NCI-H1092 treated with DMSO at 0.1 percent for 48 hours (cell line): Measurements from ENCODE around the gene KIF1A.

Source experiments
- DNase-seq: peaks from one replicate; lab custom pipeline; 2025; lab: John Stamatoyannopoulos, UW

KIF1A gene

GRCh38 chr2:240735476-240735875, 84.5 kb downstream of the KIF1A start:
- no peak for DNase-seq

- no peak for DNase-seq
Observed at GRCh38 chr2:240734756-240735155, 85.3 kb downstream of the KIF1A start.

DNA sequence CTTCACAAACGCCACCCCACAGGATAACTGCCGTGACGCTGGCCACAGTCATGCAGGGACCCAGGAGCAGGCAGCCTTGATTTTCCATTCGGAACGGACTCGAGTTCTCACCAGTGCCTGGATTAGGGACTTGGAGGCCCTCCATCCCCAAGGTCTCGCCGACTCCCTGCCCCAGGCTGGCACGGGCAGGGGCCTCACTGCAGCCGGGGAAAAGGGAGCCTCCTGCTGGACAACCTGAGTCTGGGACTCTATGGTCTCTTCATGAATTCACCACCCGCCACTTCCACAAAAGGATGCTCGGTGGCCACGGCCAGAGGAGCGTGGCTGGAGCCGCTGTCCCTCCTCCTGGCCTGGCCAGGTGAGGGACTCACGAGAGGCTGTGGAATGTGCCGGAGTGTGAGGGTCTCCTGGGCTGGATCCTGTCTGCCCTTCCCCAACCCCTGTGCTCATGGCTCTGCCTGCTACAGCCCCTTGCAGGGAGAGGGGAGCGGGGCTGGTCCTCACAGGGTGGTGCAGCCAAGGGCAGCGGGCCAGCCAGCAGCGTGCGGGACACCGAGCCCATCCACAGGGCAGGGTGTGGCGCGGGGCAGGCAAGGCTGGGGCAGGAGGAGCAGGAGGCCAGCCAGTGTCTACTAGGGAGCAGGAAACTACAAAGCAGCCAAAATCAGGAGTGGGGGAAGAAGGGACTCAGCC, 86.1 kb downstream of the KIF1A start:
- DNase-seq, result no peak

DNA sequence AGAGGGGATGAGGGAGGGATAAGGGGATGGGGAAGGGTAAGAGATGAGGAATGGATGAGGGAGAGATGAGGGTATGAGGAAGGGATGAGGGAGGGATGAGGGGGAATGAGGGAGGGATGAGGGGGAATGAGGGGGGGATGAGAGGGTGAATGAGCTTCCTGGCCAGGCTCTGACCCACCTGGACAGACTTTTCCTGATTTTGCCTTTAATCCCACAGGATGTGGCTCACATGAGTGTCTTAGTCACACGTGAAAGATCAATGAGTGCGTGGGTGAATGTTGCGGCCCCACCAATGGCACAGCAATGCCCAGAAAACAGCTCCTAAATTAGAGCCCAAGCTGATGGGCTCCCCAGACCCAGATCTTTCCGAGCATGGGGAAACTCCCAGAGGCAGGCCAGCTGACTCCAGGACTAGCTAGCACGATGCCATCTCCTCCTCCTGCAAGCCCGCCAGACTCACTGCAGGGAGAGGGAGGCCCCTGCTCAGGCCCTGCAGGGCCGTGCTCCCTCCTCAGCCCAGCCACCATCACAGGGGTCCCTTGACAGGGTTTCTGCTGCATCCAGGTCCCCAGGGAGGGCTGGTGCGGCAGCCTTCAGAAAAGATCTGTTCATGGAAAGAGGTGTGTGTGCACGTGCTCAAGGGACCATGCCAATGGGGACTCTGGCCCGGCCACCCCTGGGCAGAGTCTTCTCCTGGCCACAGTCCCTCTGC, 87.0 kb downstream of the KIF1A start:
- no peak for DNase-seq

- no peak for DNase-seq
Observed at GRCh38 chr2:240732184-240732583, 87.8 kb downstream of the KIF1A start.

GRCh38 chr2:240731178-240731545, 88.9 kb downstream of the KIF1A start:
- no peak for DNase-seq

GRCh38 chr2:240730501-240731177, 89.4 kb downstream of the KIF1A start:
- DNase-seq, result no peak

DNA sequence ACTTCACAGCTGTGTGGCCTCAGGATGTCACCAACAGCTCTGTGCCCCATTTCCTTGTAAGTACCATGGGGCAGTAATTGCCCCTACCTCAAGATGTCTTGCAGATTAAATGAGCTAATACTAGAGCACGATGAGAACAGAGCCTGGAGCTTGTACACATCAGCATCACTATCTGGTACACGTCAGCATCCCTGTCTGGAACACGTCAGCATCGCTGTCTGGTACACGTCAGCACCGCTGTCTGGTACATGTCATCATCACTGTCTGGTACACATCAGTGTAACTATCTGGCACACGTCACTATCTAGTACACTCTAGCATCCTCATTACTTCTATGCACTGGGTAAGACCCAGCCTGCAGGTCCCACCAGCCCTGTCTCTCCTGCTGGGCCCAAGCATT, 91.2 kb downstream of the KIF1A start:
- DNase-seq, result no peak

DNA sequence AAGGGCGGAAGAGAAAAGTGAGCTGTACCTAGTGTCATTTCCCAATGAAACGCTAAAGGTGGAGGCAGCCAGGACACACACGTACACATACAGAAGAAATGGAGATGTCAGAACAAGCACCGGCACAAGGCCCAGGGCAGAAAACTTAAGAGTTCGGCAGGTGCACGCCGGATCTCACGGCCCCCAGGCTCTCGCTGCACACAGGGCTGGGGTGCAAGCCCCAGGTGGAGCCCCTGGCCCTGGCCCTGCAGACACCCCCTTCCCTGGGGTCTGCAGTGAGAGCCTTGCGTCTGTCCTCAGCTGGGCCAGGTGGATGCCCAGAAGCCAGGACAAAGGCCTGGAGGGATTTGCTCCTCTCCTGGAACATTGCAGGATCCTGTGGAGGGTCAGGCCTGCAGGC, 91.7 kb downstream of the KIF1A start:
- DNase-seq, result no peak

GRCh38 chr2:240727913-240728312, 92.1 kb downstream of the KIF1A start:
- DNase-seq, result no peak

DNA sequence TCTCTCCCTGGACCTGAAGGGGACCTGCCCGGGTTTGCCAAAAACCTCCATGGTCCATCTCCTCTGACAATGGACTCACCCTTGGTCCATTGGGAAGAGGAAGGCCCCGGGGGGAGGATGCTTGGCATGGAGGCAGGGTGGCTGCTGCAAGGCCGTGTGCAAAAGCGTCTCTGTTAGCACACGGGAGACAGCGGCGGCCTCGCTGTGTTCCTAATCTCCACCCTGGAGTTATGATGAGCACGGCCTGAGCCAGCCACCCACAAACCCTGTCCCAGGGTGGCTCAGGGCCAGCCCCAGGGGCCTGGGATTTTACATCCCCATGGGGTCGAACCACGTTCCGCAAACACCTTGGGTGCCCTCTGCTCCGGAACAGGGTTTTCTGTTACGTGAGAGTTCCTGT, 92.6 kb downstream of the KIF1A start:
- no peak for DNase-seq

DNA sequence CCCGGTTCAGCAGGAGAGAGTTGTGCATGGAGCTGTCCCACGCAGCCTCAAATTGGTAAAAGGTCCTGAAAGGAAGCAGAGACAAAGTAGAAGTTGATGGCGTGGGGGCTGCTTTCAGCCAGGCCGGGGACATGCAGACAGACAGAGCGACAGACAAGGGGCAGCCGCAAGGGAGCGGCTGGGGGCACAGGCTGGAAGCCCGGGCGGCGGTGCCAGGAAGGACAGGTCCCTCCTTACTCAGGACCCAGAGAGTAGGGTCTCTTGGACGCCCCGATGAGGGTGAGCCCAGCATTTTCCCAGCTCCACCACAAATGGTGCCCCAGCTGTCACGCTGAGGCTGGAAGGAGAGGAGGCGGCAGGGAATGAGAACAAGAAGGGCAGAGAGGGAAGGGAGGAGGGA, 93.1 kb downstream of the KIF1A start:
- DNase-seq, result no peak

DNA sequence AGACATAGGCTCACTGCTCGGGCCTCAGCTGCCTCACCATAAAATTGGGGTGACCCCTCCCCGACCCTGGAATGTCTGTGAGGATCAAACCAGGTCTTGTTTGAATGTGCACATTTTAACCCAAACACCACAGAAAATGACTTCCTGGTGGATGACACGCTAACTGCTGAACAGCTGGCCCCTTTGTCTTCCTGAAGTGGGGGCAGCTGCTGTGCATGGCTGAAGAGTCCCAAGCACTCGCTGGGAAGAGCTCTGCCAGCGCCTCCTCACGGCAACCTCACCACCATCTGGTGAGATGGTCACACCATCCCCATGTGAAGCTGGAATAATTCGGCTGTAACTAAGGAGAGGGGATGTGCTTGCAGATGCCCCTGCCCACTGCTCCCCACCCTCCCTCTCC, 94.3 kb downstream of the KIF1A start:
- peak; percentile 27 for DNase-seq

DNA sequence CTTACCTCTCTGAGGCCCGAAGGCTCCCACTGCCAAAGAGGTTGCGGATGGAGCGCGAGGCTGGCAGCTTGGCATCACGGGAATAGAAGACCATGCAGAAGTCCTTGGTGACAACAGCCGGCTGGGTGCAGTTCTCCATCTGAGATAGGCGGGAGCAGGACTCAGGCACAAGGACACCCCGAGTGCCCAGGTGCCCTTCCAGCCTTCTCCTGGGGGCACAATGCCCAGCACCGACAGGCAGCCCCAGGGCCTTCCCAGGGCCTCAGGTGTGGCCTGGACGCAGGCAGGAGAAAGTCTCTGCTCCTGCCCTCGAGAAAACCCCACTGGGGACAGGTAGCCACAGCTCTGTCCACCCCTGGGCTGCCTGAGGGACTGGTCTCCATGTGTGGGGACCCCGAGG, 94.8 kb downstream of the KIF1A start:
- no peak for DNase-seq

GRCh38 chr2:240724431-240724830, 95.6 kb downstream of the KIF1A start:
- no peak for DNase-seq

DNA sequence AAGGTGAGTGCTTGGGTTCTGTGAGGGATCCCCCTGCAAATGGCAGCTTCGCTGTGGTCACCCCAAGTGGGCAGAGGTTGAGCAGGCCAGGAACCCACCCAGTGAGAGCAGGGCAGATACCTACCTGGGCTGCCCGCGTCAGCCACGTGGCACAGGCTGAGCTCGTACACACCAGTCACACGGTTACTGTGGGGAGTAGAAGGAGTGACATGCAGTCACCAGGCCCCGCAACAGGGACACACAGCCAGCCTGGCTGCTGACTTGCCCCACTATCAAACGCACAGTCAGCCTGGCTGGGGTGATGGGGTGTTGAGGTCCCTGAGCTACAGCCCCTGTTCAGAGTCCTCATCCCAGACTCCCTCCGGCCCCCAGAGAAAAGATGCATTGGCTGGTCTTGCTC, 96.2 kb downstream of the KIF1A start:
- no peak for DNase-seq

DNA sequence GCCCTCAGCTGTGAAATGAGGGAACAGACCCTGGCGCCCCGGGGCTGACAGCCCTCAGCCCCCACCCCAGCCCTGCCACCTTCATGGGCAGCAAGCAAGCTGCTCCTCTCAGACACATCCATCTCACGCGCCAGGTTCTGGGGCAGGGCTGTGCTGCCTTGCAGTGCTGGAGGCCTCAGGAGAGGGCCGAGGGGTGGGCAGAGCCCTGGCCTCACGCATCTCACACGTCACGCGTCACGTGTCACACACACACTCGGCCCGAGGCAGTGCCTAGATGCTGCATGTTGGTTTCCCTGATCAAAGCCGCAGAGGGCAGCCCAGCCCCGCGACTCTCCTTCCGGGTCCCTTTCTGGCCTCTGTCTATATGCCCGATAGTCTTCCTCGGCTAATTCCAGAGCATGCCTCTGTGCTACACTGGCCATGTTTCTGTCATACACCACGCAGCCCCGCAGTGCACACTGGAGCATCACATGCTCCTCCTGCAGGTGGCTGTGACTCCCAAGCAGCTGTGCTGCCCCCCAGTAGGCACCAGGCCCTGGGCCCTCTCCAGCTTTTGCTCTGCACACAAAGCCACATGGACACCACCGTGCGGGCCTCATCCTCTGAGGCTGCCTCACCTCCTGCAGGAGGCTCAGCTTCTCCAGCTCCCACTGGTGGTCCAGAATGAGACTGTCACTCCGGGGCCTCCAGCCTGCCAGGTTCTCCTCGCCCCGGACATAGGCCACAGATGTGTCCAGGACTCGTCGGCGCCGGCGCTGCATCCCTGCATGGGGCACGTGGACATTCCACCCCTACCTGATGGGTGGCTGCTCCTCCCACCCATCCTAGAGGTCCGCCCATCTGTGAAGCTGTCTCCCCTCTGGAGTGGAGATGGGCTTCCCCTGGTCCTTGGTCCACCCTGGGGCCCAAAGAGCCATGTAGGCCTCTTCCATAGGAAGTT, 97.0 kb downstream of the KIF1A start:
- DNase-seq, result no peak

DNA sequence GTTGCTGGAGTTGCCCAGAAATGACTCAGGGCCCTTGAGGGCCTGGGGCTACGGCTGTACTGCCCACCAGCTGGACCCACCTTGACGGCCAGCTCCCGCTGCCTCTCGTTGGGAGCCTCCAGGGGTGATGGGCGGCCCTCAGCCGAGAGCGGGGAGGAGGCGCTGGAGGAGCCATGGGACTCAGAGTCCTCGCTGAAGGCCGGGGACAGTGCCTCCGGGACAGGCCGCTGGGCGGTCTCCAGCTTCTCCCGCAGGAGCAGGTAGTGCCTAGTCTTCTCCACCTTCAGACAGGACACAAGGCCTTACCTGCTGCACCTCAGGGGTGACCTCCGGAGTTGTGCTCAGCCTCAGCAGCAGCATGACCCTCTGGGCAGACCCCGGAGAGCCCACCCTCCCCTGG, 97.6 kb downstream of the KIF1A start:
- no peak for DNase-seq

DNA sequence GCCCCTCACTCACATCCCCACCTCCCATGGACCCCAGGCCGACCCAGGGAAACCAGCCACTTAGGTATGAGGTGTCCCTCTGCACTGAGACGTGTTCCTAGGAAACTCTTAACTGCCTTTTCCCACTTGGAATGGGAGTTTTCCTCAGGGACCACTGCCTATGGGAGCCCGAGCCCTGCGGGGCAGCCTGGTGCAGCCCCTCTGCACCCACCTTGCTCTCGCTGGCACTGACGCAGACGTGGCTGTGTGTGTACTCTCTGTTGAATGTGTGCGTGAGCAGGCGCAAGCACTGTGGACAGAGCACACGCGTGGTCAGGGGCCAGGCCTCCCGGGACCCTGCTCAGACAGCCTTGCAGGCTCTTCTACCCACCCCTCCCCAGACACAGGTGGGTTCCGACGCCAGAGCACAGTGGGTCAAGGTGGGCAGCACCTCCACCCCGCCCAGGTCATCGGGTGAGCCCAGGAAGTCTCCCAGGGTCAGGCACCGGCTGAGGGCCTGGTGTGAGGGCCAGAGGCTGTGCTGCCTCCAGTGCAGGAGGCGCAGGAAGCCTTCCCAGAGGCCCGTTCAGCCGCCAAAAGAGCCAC, 98.3 kb downstream of the KIF1A start:
- DNase-seq, result no peak

DNA sequence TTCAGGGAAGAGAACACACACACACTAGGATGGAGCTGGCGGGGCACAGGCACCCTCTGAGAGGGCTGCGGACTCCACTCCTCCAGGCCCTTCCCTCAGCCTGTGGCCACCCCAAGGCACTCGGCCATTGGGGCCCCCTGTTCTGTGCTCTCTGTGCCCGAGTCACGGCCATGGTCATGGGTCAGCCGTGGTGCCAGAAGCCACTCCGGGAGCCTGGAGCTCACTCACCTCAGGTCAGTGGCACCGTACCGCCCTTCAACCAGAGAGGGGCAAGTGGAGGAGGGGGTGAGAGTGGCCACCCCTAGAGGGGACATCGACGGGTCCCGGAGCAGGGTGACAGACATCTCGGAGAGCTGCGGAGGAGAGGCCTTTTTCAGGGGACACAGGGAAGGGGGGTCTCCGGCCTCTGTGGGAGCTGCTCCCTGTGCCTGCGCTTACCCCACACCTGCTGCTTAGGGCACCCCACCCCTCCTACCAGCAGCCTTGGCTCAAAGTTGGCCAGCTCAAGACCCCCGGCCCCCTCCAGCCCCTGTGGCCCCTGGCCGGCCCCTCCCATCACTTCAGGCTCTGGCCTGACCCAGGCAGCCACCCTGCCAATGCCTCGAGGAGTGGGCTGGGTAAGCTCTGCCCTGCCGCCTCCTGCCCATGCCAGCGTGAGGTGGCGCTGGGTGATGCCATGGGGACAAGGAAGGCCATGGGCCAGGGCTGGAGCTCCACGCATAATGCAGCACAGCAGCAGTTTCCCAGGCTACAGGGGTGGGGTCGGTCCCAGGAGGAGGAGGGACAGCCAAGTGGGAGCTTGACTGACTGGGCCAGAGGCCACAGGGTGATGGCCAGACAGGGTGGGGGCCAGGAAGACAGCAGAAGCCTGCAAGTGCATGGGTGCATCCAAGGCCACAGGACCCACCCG, 99.1 kb downstream of the KIF1A start:
- no peak for DNase-seq
